ENCODE data around the gene CASK. TPM values are rescaled to one million over a fixed set of nuclear protein-coding genes. Genes with fewer than 3 reads are reported as not detected.

The CASK gene
- total RNA-seq, 6 donors from 2014 or later = 25.1 to 61.6 (median 35.3) TPM

DNA sequence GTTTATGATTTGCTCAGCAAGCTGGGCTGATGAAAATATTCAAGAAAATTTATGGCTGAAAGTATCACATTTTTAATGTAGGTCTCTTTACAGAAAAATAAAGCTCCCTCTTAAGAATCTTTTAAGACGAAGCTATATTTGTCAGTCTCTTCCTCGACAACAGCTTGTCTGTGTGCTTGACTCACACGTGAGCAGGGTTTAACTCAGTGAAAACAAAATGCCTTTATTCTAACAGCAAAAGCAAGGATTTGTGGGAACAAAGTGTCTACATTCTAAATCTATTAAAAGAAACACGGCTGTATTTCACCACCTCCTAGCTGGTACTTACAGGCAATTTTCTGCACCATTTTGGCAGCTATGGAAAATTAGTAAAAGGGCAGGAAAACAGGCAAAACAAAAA is 400.7 kb downstream of the CASK start:
- no peaks in the 10 kb centered on the region for H3K9me3 ChIP-seq
- TF ChIP-seq POLR2A (IDR thresholded peaks at IDR 0.05) (no peak), POLR2AphosphoS5 (IDR thresholded peaks at IDR 0.05) (no peak), EP300 (IDR thresholded peaks at IDR 0.05) (no peak)
- TF ChIP-seq, protein P1, sequence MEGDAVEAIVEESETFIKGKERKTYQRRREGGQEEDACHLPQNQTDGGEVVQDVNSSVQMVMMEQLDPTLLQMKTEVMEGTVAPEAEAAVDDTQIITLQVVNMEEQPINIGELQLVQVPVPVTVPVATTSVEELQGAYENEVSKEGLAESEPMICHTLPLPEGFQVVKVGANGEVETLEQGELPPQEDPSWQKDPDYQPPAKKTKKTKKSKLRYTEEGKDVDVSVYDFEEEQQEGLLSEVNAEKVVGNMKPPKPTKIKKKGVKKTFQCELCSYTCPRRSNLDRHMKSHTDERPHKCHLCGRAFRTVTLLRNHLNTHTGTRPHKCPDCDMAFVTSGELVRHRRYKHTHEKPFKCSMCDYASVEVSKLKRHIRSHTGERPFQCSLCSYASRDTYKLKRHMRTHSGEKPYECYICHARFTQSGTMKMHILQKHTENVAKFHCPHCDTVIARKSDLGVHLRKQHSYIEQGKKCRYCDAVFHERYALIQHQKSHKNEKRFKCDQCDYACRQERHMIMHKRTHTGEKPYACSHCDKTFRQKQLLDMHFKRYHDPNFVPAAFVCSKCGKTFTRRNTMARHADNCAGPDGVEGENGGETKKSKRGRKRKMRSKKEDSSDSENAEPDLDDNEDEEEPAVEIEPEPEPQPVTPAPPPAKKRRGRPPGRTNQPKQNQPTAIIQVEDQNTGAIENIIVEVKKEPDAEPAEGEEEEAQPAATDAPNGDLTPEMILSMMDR (IDR thresholded peaks at IDR 0.05) = no peak
- H3K4me1 ChIP-seq = no peaks in the 10 kb centered on the region
- no peak overlapping the region for H3K4me3 ChIP-seq
- no peaks in the 10 kb centered on the region for H3K27me3 ChIP-seq
- ATAC-seq (ENCODE audit: low FRiP score in 2 of 2) (no peak), DNase-seq (no peak)
- no peak overlapping the region for H3K27ac ChIP-seq
- 77 to 82% methylated on average over 4 of the region's 4 CpGs for WGBS, 2 donors
- H3K36me3 ChIP-seq = no peaks in the 10 kb centered on the region

DNA sequence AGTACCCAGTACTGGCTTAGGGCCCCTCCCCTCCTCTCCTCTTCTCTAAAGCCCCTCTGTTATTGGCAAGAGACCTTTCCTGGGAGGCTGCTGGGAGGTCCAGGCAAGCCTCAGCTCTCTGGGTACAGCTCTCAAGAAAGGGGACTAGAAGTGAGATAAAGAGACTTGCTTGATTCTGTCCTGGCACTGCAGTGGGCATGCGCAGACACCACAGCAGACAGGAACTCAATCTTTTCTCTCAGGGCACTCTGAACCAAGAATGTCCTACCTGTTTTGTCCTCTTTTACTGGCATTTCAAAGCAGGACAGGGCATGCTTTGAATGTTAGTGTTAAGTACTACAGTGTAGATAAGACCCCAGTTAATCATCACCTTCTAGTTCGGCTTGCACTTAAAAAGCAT is 401.3 kb downstream of the CASK start:
- Histone ChIP-seq H3K4me3 (no peak overlapping the region), H3K4me1 (no peaks in the 10 kb centered on the region), H3K36me3 (no peaks in the 10 kb centered on the region), H3K27ac (no peak overlapping the region), H3K9me3 (no peaks in the 10 kb centered on the region), H3K27me3 (no peaks in the 10 kb centered on the region)
- ATAC-seq (ENCODE audit: low FRiP score in 2 of 2) (no peak), DNase-seq (no peak)
- WGBS, 2 donors = 55 to 84% methylated on average over 2 of the region's 2 CpGs
- TF ChIP-seq POLR2AphosphoS5 (IDR thresholded peaks at IDR 0.05) (no peak), POLR2A (IDR thresholded peaks at IDR 0.05) (no peak)

GRCh38 chrX:41519468-41519867 is 403.9 kb downstream of the CASK start:
- ATAC-seq (ENCODE audit: low FRiP score in 2 of 2) = no peak
- Histone ChIP-seq H3K27ac (no peak overlapping the region), H3K27me3 (no peaks in the 10 kb centered on the region), H3K36me3 (no peaks in the 10 kb centered on the region), H3K4me3 (no peak overlapping the region), H3K9me3 (no peaks in the 10 kb centered on the region), H3K4me1 (no peaks in the 10 kb centered on the region)
- TF ChIP-seq POLR2A (IDR thresholded peaks at IDR 0.05) = no peak
- TF ChIP-seq, protein P1 (IDR thresholded peaks at IDR 0.05) = no peak
- TF ChIP-seq POLR2AphosphoS5 (IDR thresholded peaks at IDR 0.05) = no peak
- no peak for TF ChIP-seq EP300 (IDR thresholded peaks at IDR 0.05)
- no peak for DNase-seq
- WGBS, 2 donors = 88 to 90% methylated on average over 5 of the region's 5 CpGs

GRCh38 chrX:41518841-41519220 is 404.5 kb downstream of the CASK start:
- Histone ChIP-seq H3K27ac (no peak overlapping the region), H3K4me1 (no peaks in the 10 kb centered on the region), H3K36me3 (no peaks in the 10 kb centered on the region), H3K4me3 (no peak overlapping the region), H3K9me3 (no peaks in the 10 kb centered on the region), H3K27me3 (no peaks in the 10 kb centered on the region)
- ATAC-seq (ENCODE audit: low FRiP score in 2 of 2) = no peak
- 69 to 75% methylated on average over 1 to 5 of the region's 5 CpGs for WGBS, 2 donors
- DNase-seq = no peak
- TF ChIP-seq POLR2A (IDR thresholded peaks at IDR 0.05) (no peak), POLR2AphosphoS5 (IDR thresholded peaks at IDR 0.05) (no peak), EP300 (IDR thresholded peaks at IDR 0.05) (no peak)
- TF ChIP-seq, protein P1 (IDR thresholded peaks at IDR 0.05) = no peak

GRCh38 chrX:41518127-41518840 is 405.1 kb downstream of the CASK start:
- no peak for DNase-seq
- Histone ChIP-seq H3K4me3 (no peak overlapping the region), H3K27me3 (no peaks in the 10 kb centered on the region), H3K4me1 (no peaks in the 10 kb centered on the region), H3K9me3 (no peaks in the 10 kb centered on the region), H3K36me3 (no peaks in the 10 kb centered on the region), H3K27ac (no peak overlapping the region)
- 86% methylated on average over 9 of the region's 9 CpGs for WGBS, 2 donors
- no peak for TF ChIP-seq POLR2A (IDR thresholded peaks at IDR 0.05)
- no peak for TF ChIP-seq POLR2AphosphoS5 (IDR thresholded peaks at IDR 0.05)
- TF ChIP-seq, protein P1 (IDR thresholded peaks at IDR 0.05) = no peak
- TF ChIP-seq EP300 (IDR thresholded peaks at IDR 0.05) = no peak
- ATAC-seq (ENCODE audit: low FRiP score in 2 of 2) = no peak

Measured in upper lobe of left lung (tissue), 6 donors.